GM12872 (cell line): ENCODE data around the gene LRR1.

ENCODE experiments used
- CTCF ChIP-seq: IDR thresholded peaks from 3 replicates; pipeline ENCODE4 v1.5.1; 2011; ENCODE audit warnings: low read depth, mild to moderate bottlenecking, low read length, moderate library complexity; ENCODE audit not compliant: insufficient read depth

Gene LRR1

DNA sequence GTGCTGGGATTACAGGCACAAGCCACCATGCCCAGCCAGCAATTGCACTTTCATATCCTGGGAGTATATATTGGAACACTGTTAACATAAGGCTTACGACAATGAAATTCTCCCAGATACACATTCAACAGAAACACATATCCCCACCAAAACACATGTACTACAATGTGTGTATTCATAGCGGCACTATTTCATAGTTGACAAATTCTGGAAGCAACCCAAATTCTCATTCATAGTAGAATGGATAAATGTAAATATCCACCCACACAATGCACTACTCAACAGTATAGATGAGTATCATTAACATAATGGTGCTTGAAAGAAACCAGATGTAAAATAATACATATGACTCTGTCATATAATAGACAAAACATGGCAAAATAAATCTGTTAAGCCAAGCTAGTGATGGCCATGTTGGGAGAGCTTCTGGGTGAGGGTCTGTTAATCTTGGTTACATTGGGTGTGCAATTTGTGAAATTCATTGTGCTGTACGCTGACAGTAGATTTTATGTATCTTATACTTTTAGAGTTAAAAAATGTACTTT, 38.9 kb downstream of the LRR1 start:
- no peak for TF ChIP-seq CTCF

- no peak for TF ChIP-seq CTCF
Observed at GRCh38 chr14:49640540-49641417, 42.0 kb downstream of the LRR1 start.

- no peak for TF ChIP-seq CTCF
Observed at GRCh38 chr14:49641697-49642129, 43.0 kb downstream of the LRR1 start.

DNA sequence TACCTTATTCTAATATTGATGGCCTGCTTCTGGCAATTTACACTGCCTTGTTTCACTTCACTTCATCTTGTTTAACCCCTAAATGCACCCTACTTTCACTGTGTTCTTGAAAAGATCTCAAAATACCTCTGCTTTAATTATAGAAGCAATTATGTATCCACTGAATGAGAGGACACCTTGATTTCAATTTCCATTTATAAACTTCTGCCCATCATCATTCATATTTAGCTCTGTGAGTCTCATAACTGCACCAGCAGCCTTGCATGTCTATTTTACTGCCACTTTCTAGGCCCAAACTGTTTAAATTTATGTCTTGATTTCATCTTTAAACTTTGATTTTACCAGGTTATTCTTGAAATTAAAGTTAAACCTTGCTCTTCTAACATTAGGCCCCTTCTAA, 43.4 kb downstream of the LRR1 start:
- no peak for TF ChIP-seq CTCF

DNA sequence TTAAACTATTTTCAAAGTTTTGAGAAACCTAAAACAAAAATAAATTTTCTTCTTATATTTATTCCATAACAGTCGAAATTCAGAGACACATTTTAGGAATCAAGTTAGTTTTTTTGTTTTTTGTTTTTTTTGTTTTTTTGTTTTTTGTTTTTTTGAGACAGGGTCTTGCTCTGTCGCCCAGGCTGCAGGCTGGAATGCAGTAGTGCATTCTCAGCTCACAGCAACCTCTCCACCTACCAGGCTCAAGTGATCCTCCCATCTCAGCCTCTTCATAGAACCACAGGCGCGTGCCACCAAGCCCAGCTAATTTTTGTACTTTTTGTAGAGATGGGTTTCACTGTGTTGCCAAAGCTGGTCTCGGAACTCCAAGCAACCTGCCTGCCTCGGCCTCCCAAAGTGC, 54.8 kb downstream of the LRR1 start:
- no peak for TF ChIP-seq CTCF

DNA sequence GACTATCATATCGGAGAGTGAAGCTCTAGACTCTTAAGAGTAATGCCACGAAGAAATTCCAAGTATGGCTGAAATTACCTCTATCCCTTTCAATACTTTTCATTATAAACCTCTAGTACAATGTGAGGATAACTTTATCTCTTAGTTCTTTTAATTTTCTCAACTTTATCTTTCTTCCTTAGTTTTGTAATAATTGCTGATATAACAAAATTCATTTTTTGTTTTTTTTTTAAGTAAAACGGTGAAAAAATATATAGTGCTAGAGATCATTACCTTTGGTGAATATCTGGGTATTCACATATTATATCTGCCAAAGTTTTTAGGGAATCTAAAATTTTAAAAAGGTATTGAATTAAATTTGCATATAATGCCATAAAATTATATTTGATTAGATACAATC, 55.8 kb downstream of the LRR1 start:
- TF ChIP-seq CTCF = no peak

DNA sequence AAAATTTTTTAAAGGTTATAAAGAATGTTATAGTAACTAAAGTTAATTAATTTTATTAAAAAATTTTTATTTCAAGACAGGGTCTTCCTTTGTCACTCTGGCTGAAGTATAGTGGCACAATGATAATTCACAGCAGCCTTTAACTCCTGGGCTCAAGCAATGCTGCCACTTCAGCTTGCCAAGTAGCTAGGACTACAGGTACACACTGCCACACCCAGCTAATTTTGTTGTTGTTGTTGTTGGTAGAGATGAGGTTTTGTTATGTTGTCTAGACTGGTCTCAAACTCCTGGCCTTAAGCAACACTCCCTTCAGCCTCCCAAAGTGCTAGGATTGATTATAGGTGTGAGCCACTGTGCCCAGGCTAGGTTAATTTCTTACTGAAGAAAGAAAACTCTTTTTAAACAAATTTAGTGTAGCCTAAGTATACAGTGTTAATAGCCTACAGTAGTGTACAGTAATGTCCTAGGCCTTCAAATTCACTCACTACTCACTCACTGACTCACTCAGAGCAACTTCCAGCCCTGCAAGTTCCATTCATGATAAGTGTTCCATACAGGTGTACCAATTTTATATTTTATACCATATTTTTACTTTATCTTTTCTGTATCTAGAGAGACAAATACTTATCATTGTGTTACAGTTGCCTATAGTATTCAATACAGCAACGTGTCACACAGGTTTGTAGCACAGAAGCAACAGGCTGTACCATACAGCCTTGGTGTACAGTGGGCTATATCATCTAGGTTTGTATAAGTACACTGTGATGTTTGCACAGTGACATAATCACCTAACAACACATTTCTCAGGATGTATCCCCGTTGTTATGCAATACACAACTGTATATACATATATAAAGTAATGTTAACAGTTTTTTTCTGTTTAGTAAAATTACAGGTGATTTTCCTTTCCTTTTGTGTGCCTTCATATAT, 61.1 kb downstream of the LRR1 start:
- TF ChIP-seq CTCF = no peak
